Uterus (tissue), 4 donors: Measurements from ENCODE around the gene DNM1. TPM values are rescaled to one million over a fixed set of nuclear protein-coding genes. Genes with fewer than 3 reads are reported as not detected.

Source experiments
- DNase-seq, 2 donors: peaks; one replicate each; pipeline ENCODE4 v3.0.0-alpha.2; 2019 to 2020
- H3K27ac ChIP-seq, 2 donors: fragments of 200-600 bp; sonication (generic); 1 replicate in 1 of 2; 2 replicates in 1 of 2; pipeline ENCODE4 v1.5.1; 2016 to 2018
- H3K27me3 ChIP-seq, 2 donors: fragments of 200-600 bp; sonication (generic); one replicate each; pipeline ENCODE4 v1.5.1; 2018 to 2019; ENCODE audit warnings: control low read depth in 1 of 2
- H3K36me3 ChIP-seq, 2 donors: fragments of 200-600 bp; sonication (generic); one replicate each; pipeline ENCODE4 v1.5.1; 2019; ENCODE audit warnings: control low read depth in 1 of 2
- H3K4me1 ChIP-seq, 2 donors: fragments of 200-600 bp; sonication (generic); one replicate each; pipeline ENCODE4 v1.5.1; 2018 to 2019; ENCODE audit warnings: control low read depth in 1 of 2
- H3K4me3 ChIP-seq, 2 donors: fragments of 200-600 bp; sonication (generic); 1 replicate in 1 of 2; 2 replicates in 1 of 2; pipeline ENCODE4 v1.5.1; 2018 to 2019; ENCODE audit warnings: mild to moderate bottlenecking in 1 of 2
- H3K9me3 ChIP-seq, 2 donors: fragments of 200-600 bp; sonication (generic); one replicate each; pipeline ENCODE4 v1.5.1; 2019; ENCODE audit warnings: control low read depth in 1 of 2
- POLR2A ChIP-seq, 2 donors: fragments of 450-650 bp; IDR thresholded peaks; one replicate each; pipeline ENCODE4 v1.6.1; 2016; ENCODE audit warnings: antibody characterized with exemption in 2 of 2, mild to moderate bottlenecking in 1 of 2, moderate library complexity in 1 of 2
- intact Hi-C: fragments of 100-400 bp; cut with DNase I; formaldehyde crosslinking; loops from one replicate; pipeline ENCODE4 v1.15.1; 2023; ENCODE audit warnings: low total_unique reads
- total RNA-seq, 4 donors: library from RNA; depleted of rRNA in 3 of 4; stranded (reverse); fragments of >200 nt in 3 of 4; gene quantifications; one replicate each; pipeline versions ENCODE4 v1.1.0 to v1.2.4, GENCODE V29; 2014 to 2023
- TF ChIP-seq, protein P1 (sequence below), 4 experiments: fragments of 200-600 bp in 2 of 4; fragments of 450-650 bp in 2 of 4; sonication (generic) in 2 of 4; IDR thresholded peaks; one replicate each; pipeline ENCODE4 v1.5.1; 2016 to 2019; ENCODE audit warnings: antibody characterized with exemption in 4 of 4, mild to moderate bottlenecking in 2 of 4, moderate library complexity in 1 of 4
- donor health status: DM: yes; HTN: yes; CAD: no.

Gene DNM1
- total RNA-seq, 4 donors from 2014 or later: 5.0 to 71.5 (median 31.0) TPM

DNA sequence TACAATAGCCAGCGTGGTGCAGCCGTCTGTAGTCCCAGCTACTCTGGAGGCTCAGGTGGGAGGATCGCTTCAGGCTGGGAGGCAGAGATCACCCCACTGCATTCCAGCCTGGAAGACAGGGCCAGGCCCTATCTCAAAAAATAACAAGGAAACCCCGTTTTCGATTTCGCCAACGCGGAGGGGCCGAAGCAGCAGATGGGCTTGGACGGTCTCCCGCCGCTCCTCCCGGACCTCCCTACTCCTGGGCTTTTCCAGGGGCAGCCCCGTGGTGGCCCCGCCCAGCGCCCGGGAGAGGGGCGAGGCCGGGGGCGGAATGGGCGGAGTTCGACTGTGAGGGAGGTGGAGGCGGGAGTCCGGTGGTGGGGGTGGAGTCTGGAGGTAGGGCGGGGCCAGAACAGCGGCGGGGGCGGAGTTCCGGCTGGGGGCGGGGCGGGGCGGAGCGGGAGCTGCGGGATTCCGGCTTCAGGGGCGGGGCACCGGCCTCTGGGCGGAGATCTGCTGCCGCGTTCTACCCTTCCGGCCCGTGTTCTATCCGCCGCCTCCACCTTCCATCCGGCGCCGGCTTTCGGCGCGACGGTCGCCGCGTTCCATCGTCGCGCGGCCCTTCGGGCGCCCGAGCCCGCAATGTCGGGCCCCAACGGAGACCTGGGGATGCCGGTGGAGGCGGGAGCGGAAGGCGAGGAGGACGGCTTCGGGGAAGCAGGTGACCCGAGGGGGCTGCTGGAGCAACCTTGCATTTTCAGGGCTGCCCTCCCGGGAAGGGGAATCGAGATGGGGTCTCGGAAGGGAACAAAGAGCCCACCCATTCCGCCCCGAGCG, 43.2 kb upstream of the DNM1 start, which contains the start of gene BBLN:
Gene BBLN (plus strand): TSS at position 482 of the 819 bp plus-strand sequence. CDS start 143 bp downstream, at position 625.
- Histone ChIP-seq H3K27ac (peak within 1 kb of the TSS; percentile 76 to 80), H3K27me3 (no peaks in the 10 kb centered on the region), H3K9me3 (no peaks in the 10 kb centered on the region), H3K4me3 (peak within 1 kb of the TSS; percentile 59 to 92), H3K4me1 (no peaks in the 10 kb centered on the region), H3K36me3 (no peaks in the 10 kb centered on the region)
- peak; percentile 96 to 98 for DNase-seq
- peak; percentile 57 to 63 for TF ChIP-seq POLR2A (IDR thresholded peaks at IDR 0.05)
- TF ChIP-seq, protein P1, sequence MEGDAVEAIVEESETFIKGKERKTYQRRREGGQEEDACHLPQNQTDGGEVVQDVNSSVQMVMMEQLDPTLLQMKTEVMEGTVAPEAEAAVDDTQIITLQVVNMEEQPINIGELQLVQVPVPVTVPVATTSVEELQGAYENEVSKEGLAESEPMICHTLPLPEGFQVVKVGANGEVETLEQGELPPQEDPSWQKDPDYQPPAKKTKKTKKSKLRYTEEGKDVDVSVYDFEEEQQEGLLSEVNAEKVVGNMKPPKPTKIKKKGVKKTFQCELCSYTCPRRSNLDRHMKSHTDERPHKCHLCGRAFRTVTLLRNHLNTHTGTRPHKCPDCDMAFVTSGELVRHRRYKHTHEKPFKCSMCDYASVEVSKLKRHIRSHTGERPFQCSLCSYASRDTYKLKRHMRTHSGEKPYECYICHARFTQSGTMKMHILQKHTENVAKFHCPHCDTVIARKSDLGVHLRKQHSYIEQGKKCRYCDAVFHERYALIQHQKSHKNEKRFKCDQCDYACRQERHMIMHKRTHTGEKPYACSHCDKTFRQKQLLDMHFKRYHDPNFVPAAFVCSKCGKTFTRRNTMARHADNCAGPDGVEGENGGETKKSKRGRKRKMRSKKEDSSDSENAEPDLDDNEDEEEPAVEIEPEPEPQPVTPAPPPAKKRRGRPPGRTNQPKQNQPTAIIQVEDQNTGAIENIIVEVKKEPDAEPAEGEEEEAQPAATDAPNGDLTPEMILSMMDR (IDR thresholded peaks at IDR 0.05): no peak
- intact Hi-C loops: no loop called here

DNA sequence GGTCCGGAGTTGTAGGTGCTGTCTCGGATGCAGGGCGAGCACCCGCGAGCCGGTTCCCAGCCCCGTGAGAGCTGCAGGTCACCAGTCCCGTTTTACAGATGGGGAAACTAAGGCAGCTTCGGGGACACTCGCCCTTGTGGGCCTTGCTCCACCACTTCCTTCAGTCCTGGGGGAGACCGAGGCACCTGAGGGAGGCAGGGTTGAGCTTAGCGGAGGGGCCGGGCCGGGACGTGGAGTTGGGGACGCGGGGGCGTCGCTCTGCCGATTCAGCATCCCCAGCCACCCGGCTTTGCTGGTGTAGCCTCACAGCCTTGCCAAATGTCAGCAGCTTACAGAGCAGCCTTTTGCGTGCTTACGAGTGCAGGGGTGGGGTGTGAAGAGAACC, 42.6 kb upstream of the DNM1 start:
- Histone ChIP-seq H3K9me3 (no peaks in the 10 kb centered on the region), H3K27ac (peak overlapping the region; percentile 50 to 74), H3K4me3 (peak overlapping the region; percentile 59 to 92), H3K36me3 (no peaks in the 10 kb centered on the region), H3K27me3 (no peaks in the 10 kb centered on the region), H3K4me1 (no peaks in the 10 kb centered on the region)
- intact Hi-C loops: no loop called here
- TF ChIP-seq, protein P1 (IDR thresholded peaks at IDR 0.05): no peak
- TF ChIP-seq POLR2A (IDR thresholded peaks at IDR 0.05): no peak
- DNase-seq: peak in 1 of 2 donors; percentile 35

DNA sequence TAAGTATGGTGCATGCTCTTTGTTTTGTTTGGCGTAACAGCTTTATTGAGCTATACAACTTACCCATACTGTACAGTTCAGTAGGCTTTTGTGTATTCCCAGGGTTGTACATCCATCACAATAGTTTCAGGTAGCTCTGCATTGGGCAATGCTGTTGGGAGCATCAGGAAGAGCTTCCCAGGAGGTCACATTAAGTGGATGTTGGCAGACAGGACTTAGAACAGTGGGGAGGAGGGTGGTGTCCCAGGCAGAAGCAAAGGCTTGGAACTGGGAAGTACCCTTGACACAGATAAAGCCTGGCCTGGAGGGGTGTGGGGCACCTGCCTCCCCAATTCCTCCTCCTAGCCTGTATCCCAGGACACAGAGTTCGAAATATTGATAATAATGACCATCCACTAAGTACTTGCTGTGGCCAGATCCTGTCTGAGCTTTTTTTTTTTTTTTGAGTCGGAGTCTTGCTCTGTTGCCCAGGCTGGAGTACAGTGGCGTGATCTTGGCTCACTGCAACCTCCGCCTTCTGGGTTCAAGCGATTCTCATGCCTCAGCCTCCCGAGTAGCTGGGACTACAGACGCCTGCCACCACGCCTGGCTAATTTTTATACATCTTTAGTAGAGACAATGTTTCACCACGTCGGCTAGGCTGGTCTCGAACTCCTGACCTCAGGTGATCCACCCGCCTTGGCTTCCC, 41.8 kb upstream of the DNM1 start:
- intact Hi-C loops: no loop called here

DNA sequence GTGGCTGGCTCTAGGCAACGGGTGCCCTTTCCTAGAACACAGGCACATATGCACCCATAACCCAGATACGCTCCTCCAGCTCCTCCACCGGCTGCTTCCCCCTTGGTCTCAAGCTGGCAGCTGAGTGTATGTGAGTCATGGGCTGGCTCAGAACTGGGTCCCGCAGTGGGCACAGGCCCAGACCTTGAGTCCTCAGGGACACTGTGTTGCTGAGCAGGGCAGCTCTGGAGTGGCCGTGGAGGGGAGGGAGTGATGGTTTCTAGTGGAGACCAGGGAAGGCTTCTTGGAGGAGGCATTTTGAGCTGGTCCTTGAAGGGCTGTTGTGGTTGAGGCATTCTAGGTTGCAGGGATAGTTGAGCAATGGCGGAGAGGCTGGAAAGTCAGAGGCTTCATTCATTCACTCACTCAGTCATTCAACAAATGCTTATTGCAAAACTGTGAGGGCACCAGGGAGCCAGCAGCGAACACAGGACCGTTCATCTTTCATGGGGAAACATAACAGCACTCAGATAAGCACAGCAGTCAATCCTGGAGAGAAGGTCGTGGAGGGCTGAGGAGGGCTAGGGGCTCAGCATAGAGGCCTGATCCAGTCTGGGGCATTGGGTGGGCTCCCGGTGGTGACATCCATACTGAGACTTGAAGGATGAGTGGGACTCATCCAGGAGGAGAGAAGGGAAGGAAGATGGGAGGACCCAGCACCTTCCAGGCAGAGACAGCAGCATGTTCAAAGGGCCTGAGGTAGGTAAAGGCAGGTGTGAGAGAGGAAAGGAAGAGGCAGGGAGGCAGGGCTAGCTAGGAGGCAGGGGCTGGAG, 40.8 kb upstream of the DNM1 start:
- H3K27me3 ChIP-seq: no peaks in the 10 kb centered on the region
- H3K36me3 ChIP-seq: no peaks in the 10 kb centered on the region
- DNase-seq: peak in 1 of 2 donors; percentile 43
- no peaks in the 10 kb centered on the region for H3K4me1 ChIP-seq
- H3K9me3 ChIP-seq: no peaks in the 10 kb centered on the region
- H3K4me3 ChIP-seq: no peak overlapping the region
- intact Hi-C loops: no loop called here
- H3K27ac ChIP-seq: no peak overlapping the region
- no peak for TF ChIP-seq POLR2A (IDR thresholded peaks at IDR 0.05)
- TF ChIP-seq, protein P1 (IDR thresholded peaks at IDR 0.05): no peak

More for the DNA sequence above, 41.8 kb upstream of the DNM1 start:
- no peak overlapping the region for H3K27ac ChIP-seq
- no peaks in the 10 kb centered on the region for H3K9me3 ChIP-seq
- no peak for DNase-seq
- no peaks in the 10 kb centered on the region for H3K4me1 ChIP-seq
- no peaks in the 10 kb centered on the region for H3K36me3 ChIP-seq
- H3K4me3 ChIP-seq: no peak overlapping the region
- no peaks in the 10 kb centered on the region for H3K27me3 ChIP-seq
- TF ChIP-seq POLR2A (IDR thresholded peaks at IDR 0.05): no peak
- TF ChIP-seq, protein P1 (IDR thresholded peaks at IDR 0.05): no peak
